IMR-90 (cell line): ENCODE data around the gene PRDM1.

Source experiments
- CEBPB ChIP-seq: IDR thresholded peaks from 2 replicates; pipeline ENCODE4 v1.6.1; 2012; ENCODE audit warnings: low read depth, low read length, improper control_type of control experiment
- CTCF ChIP-seq: conservative IDR thresholded peaks from 2 replicates; pipeline ENCODE4 v1.5.1; 2012; ENCODE audit warnings: mild to moderate bottlenecking, low read depth, low read length, improper control_type of control experiment

- TF ChIP-seq CTCF, result no peak
- TF ChIP-seq CEBPB, result no peak
These were observed 37.9 kb downstream of the PRDM1 start for GRCh38 chr6:106124015-106124414.
